ENCODE measurements around the gene IL4. TPM values are rescaled to one million over a fixed set of nuclear protein-coding genes. Genes with fewer than 3 reads are reported as not detected.

IL4 gene
- total and polyA plus RNA-seq, 2 donors (not counting 3 experiments of a cell fraction or from before 2014, with no cell fraction given), result not detected

GRCh38 chr5:132639706-132640130, 34.1 kb upstream of the IL4 start:
- CTCF ChIA-PET, result no interaction called here
- POLR2A ChIA-PET, result no interaction called here
- intact Hi-C loops (cut with micrococcal nuclease) (no loop called here), dilution Hi-C loops (cut with MboI; ENCODE audit: extremely low pct_ligation_motif_present, low sequenced_read_pairs) (no loop called here)
- Histone ChIP-seq H3K27ac (ENCODE audit: insufficient read depth, low read depth, low read length) (no peak overlapping the region), H3K9me3 (replicated peaks; ENCODE audit: control insufficient read depth, insufficient read depth, low read length) (no peaks in the 10 kb centered on the region), H3K4me2 (ENCODE audit: insufficient read depth, low read length) (no peak overlapping the region), H3K36me3 (ENCODE audit: control insufficient read depth in 2 of 2, extremely low read depth in 1 of 2, insufficient read depth in 2 of 2, low read length in 2 of 2) (peaks cover 4 to 12% of the 10 kb centered on the region in 2 experiments), H3K9ac (replicated peaks; ENCODE audit: extremely low read depth, insufficient read depth, low read length) (no peak overlapping the region), H4K20me1 (replicated peaks; ENCODE audit: control insufficient read depth, extremely low read depth, insufficient read depth, low read length) (no peaks in the 10 kb centered on the region), H3K9me1 (replicated peaks; ENCODE audit: control insufficient read depth, extremely low read depth, insufficient read depth, low read length) (no peaks in the 10 kb centered on the region), H3K4me1 (ENCODE audit: control insufficient read depth, extremely low read depth, insufficient read depth, low read length) (no peaks in the 10 kb centered on the region), H3K4me3 (replicated peaks in 1 of 3; ENCODE audit: insufficient read depth in 1 of 3, low read depth in 1 of 3, low read length in 3 of 3) (no peak overlapping the region), H3K79me2 (ENCODE audit: control insufficient read depth, insufficient read depth, low read length) (no peaks in the 10 kb centered on the region), H2AFZ (ENCODE audit: low read depth, low read length) (no peak overlapping the region), H3K27me3 (ENCODE audit: control insufficient read depth in 2 of 2, insufficient read depth in 2 of 2, low read length in 2 of 2) (no peaks in the 10 kb centered on the region)
- DNase-seq (ENCODE audit: low read depth, low spot score) (no peak), FAIRE-seq (no peak)
- no TSS peak for BruUV-seq (replicated peaks)
- TF ChIP-seq POLR2A (IDR thresholded peaks at IDR 0.05; ENCODE audit: low read depth, low read length) (no peak), JUN (IDR thresholded peaks at IDR 0.05; ENCODE audit: borderline replicate concordance, insufficient read depth, insufficient read length, low read depth) (no peak), CTCF (IDR thresholded peaks at IDR 0.05; ENCODE audit: extremely low read depth in 1 of 2, insufficient read depth in 1 of 2, low read depth in 1 of 2, low read length in 2 of 2) (no peak), MAX (IDR thresholded peaks at IDR 0.05; ENCODE audit: insufficient read depth, insufficient read length) (no peak), POLR2AphosphoS5 (IDR thresholded peaks at IDR 0.05; ENCODE audit: insufficient read depth, low read depth, low read length) (no peak), EZH2 (IDR thresholded peaks at IDR 0.05; ENCODE audit: borderline replicate concordance, low read depth, low read length, severe bottlenecking) (no peak), GATA2 (IDR thresholded peaks at IDR 0.05; ENCODE audit: insufficient read depth, insufficient read length, low read depth, low read length) (no peak), MYC (IDR thresholded peaks at IDR 0.05; ENCODE audit: low read depth, low read length) (no peak), FOS (IDR thresholded peaks at IDR 0.05; ENCODE audit: borderline replicate concordance, insufficient read depth, low read length) (no peak)
